ENCODE measurements around the gene HTT. TPM values are rescaled to one million over a fixed set of nuclear protein-coding genes. Genes with fewer than 3 reads are reported as not detected.

HTT gene
- total RNA-seq, 1 experiment from 2014 or later = 85.4 TPM

DNA sequence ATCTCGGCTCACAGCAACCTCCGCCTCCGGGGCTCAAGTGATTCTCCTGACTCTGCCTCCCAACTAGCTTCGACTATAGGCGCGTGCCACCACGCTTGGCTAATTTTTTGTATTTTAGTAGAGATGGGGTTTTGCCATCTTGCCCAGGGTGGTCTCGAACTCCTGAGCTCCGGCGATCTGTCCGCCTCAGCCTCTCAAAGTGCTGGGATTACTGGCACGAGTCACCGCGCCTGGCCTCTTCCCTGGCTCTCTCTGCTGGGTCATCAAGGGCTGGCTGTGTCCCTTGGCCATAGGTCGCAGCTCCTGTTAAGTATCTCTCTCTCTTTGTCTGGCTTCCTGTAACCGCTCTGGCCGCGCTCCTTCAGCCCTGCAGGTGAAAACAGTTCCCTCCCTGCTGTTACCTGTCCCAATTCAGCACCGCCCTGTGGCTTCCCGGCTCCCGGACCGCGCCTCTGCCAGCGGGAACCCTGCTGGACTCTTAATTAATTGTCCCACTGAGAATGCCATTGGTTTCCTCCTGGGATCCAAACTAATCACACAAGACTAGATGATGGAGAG is 217.0 kb downstream of the HTT start:
- peak overlapping the region; percentile 79 for H3K4me3 Mint-ChIP-seq
- H3K4me1 Mint-ChIP-seq = peaks cover 20% of the 10 kb centered on the region
- TF ChIP-seq NR2C2 (CRISPR knock-in tag; IDR thresholded peaks at IDR 0.05) (no peak), TP53 (CRISPR knock-in tag; IDR thresholded peaks at IDR 0.05) (0 out of 2 replicates have a peak, but pooled peaks have one; percentile 28), ETV6 (CRISPR knock-in tag; IDR thresholded peaks at IDR 0.05) (no peak), ZNF423 (CRISPR knock-in tag; IDR thresholded peaks at IDR 0.05) (peak; percentile 66), ZNF396 (CRISPR knock-in tag; IDR thresholded peaks at IDR 0.05; ENCODE audit: borderline replicate concordance) (no peak), NFATC4 (CRISPR knock-in tag; IDR thresholded peaks at IDR 0.05) (no peak)
- TF ChIP-seq, protein P1, sequence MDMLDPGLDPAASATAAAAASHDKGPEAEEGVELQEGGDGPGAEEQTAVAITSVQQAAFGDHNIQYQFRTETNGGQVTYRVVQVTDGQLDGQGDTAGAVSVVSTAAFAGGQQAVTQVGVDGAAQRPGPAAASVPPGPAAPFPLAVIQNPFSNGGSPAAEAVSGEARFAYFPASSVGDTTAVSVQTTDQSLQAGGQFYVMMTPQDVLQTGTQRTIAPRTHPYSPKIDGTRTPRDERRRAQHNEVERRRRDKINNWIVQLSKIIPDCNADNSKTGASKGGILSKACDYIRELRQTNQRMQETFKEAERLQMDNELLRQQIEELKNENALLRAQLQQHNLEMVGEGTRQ (CRISPR knock-in tag; IDR thresholded peaks at IDR 0.05) = 0 out of 2 replicates have a peak, but pooled peaks have one; percentile 0
- TF ChIP-seq, protein P2, sequence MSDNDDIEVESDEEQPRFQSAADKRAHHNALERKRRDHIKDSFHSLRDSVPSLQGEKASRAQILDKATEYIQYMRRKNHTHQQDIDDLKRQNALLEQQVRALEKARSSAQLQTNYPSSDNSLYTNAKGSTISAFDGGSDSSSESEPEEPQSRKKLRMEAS (CRISPR knock-in tag; IDR thresholded peaks at IDR 0.05) = no peak
- no peaks in the 10 kb centered on the region for H3K9me3 Mint-ChIP-seq
- ATAC-seq (peak; percentile 3), DNase-seq (ENCODE audit: low spot score) (peak; percentile 57)
- ChIA-PET CTCF (interaction anchor here (1.1 to 3.7 kb wide), 5 partner anchors 27 to 190 kb away, joined by 3 to 45 read pairs (median 8); no protein-coding TSS in a partner anchor), POLR2A (interaction anchor here (1.2 kb wide), 1 partner anchor 200 kb away, joined by 4 read pairs; no protein-coding TSS in a partner anchor)
- peaks cover 23% of the 10 kb centered on the region for H3K27me3 Mint-ChIP-seq (ENCODE audit: low read depth)
- H3K36me3 Mint-ChIP-seq = no peaks in the 10 kb centered on the region
- H3K27ac Mint-ChIP-seq = peak overlapping the region; percentile 53

DNA sequence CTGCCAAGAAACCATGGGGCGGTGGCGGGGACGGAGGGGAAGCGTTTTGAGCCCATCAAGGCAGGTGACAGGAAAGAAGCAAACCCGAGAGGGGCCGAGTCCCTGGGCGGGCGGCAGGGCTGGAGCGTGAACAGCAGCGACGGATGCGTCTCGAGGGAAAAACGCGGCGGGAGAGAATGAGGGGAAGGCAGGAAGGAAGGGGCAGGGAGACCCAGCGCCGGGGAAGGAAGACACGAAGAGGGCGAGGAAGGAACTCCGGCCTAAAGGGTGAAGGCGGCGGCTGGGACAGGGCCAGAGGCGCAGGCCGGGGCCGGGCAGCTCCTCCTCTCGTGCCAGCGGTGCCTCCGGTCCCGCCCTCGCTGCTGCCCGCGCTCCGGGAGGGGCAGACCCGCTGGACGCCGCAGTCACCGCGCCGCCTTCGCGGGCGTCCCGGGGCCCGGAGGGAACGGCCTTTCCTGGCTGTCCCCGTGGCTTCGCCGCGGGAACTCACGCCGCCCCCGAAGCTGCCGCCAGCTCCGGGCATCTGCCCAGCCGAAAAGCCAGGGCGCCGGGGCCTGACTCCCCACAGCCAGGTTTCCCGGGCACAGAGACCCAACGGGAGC is 217.6 kb downstream of the HTT start:
- peaks cover 23% of the 10 kb centered on the region for H3K27me3 Mint-ChIP-seq (ENCODE audit: low read depth)
- no peaks in the 10 kb centered on the region for H3K9me3 Mint-ChIP-seq
- DNase-seq (ENCODE audit: low spot score) (peak; percentile 43), ATAC-seq (peak; percentile 13)
- H3K4me1 Mint-ChIP-seq = peaks cover 20% of the 10 kb centered on the region
- ChIA-PET POLR2A (interaction anchor here (1.2 kb wide), 1 partner anchor 200 kb away, joined by 4 read pairs; no protein-coding TSS in a partner anchor), CTCF (interaction anchor here (0.8 to 3.7 kb wide), 6 partner anchors 17 to 189 kb away, joined by 3 to 45 read pairs (median 6); no protein-coding TSS in a partner anchor)
- no peaks in the 10 kb centered on the region for H3K36me3 Mint-ChIP-seq
- peak overlapping the region; percentile 53; the same call in 1 of the 2 replicates for H3K27ac Mint-ChIP-seq
- peak overlapping the region; percentile 79 for H3K4me3 Mint-ChIP-seq
- TF ChIP-seq, protein P1 (CRISPR knock-in tag; IDR thresholded peaks at IDR 0.05) = 0 out of 2 replicates have a peak, but pooled peaks have one; percentile 2
- TF ChIP-seq, protein P2 (CRISPR knock-in tag; IDR thresholded peaks at IDR 0.05) = no peak
- TF ChIP-seq, protein P3, sequence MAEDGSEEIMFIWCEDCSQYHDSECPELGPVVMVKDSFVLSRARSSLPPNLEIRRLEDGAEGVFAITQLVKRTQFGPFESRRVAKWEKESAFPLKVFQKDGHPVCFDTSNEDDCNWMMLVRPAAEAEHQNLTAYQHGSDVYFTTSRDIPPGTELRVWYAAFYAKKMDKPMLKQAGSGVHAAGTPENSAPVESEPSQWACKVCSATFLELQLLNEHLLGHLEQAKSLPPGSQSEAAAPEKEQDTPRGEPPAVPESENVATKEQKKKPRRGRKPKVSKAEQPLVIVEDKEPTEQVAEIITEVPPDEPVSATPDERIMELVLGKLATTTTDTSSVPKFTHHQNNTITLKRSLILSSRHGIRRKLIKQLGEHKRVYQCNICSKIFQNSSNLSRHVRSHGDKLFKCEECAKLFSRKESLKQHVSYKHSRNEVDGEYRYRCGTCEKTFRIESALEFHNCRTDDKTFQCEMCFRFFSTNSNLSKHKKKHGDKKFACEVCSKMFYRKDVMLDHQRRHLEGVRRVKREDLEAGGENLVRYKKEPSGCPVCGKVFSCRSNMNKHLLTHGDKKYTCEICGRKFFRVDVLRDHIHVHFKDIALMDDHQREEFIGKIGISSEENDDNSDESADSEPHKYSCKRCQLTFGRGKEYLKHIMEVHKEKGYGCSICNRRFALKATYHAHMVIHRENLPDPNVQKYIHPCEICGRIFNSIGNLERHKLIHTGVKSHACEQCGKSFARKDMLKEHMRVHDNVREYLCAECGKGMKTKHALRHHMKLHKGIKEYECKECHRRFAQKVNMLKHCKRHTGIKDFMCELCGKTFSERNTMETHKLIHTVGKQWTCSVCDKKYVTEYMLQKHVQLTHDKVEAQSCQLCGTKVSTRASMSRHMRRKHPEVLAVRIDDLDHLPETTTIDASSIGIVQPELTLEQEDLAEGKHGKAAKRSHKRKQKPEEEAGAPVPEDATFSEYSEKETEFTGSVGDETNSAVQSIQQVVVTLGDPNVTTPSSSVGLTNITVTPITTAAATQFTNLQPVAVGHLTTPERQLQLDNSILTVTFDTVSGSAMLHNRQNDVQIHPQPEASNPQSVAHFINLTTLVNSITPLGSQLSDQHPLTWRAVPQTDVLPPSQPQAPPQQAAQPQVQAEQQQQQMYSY (CRISPR knock-in tag; IDR thresholded peaks at IDR 0.05) = peak; percentile 72
- TF ChIP-seq GRHL2 (CRISPR knock-in tag; IDR thresholded peaks at IDR 0.05; ENCODE audit: insufficient replicate concordance, severe bottlenecking) (no peak), MYBL2 (CRISPR knock-in tag; IDR thresholded peaks at IDR 0.05) (0 out of 2 replicates have a peak, but pooled peaks have one; percentile 41), HMGA2 (CRISPR knock-in tag; IDR thresholded peaks at IDR 0.05) (no peak), ZNF416 (CRISPR knock-in tag; IDR thresholded peaks at IDR 0.05) (no peak), CREM (CRISPR knock-in tag; IDR thresholded peaks at IDR 0.05) (no peak), JUN (CRISPR knock-in tag; IDR thresholded peaks at IDR 0.05) (no peak), SP1 (CRISPR knock-in tag; conservative IDR thresholded peaks at IDR 0.05) (no peak; the same call in 1 of the 2 replicates)
- TF ChIP-seq, protein P4, sequence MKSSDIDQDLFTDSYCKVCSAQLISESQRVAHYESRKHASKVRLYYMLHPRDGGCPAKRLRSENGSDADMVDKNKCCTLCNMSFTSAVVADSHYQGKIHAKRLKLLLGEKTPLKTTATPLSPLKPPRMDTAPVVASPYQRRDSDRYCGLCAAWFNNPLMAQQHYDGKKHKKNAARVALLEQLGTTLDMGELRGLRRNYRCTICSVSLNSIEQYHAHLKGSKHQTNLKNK (CRISPR knock-in tag; IDR thresholded peaks at IDR 0.05) = no peak
- TF ChIP-seq, protein P5, sequence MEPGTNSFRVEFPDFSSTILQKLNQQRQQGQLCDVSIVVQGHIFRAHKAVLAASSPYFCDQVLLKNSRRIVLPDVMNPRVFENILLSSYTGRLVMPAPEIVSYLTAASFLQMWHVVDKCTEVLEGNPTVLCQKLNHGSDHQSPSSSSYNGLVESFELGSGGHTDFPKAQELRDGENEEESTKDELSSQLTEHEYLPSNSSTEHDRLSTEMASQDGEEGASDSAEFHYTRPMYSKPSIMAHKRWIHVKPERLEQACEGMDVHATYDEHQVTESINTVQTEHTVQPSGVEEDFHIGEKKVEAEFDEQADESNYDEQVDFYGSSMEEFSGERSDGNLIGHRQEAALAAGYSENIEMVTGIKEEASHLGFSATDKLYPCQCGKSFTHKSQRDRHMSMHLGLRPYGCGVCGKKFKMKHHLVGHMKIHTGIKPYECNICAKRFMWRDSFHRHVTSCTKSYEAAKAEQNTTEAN (CRISPR knock-in tag; IDR thresholded peaks at IDR 0.05) = no peak
- TF ChIP-seq, protein P6, sequence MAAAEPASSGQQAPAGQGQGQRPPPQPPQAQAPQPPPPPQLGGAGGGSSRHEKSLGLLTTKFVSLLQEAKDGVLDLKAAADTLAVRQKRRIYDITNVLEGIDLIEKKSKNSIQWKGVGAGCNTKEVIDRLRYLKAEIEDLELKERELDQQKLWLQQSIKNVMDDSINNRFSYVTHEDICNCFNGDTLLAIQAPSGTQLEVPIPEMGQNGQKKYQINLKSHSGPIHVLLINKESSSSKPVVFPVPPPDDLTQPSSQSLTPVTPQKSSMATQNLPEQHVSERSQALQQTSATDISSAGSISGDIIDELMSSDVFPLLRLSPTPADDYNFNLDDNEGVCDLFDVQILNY (CRISPR knock-in tag; IDR thresholded peaks at IDR 0.05) = no peak
- TF ChIP-seq, protein P7, sequence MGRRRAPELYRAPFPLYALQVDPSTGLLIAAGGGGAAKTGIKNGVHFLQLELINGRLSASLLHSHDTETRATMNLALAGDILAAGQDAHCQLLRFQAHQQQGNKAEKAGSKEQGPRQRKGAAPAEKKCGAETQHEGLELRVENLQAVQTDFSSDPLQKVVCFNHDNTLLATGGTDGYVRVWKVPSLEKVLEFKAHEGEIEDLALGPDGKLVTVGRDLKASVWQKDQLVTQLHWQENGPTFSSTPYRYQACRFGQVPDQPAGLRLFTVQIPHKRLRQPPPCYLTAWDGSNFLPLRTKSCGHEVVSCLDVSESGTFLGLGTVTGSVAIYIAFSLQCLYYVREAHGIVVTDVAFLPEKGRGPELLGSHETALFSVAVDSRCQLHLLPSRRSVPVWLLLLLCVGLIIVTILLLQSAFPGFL (CRISPR knock-in tag; IDR thresholded peaks at IDR 0.05; ENCODE audit: borderline replicate concordance) = no peak
- TF ChIP-seq, protein P8, sequence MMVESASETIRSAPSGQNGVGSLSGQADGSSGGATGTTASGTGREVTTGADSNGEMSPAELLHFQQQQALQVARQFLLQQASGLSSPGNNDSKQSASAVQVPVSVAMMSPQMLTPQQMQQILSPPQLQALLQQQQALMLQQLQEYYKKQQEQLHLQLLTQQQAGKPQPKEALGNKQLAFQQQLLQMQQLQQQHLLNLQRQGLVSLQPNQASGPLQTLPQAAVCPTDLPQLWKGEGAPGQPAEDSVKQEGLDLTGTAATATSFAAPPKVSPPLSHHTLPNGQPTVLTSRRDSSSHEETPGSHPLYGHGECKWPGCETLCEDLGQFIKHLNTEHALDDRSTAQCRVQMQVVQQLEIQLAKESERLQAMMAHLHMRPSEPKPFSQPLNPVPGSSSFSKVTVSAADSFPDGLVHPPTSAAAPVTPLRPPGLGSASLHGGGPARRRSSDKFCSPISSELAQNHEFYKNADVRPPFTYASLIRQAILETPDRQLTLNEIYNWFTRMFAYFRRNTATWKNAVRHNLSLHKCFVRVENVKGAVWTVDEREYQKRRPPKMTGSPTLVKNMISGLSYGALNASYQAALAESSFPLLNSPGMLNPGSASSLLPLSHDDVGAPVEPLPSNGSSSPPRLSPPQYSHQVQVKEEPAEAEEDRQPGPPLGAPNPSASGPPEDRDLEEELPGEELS (CRISPR knock-in tag; IDR thresholded peaks at IDR 0.05) = no peak

Measured in WTC11 (cell line).